Fibroblast of peridontal ligament (primary cell): ENCODE measurements around the gene ZNF547.

ENCODE experiments used
- DNase-seq: peaks from one replicate; pipeline ENCODE4 v3.0.0-alpha.2; 2010; ENCODE audit errors: extremely low read depth

The ZNF547 gene

DNA sequence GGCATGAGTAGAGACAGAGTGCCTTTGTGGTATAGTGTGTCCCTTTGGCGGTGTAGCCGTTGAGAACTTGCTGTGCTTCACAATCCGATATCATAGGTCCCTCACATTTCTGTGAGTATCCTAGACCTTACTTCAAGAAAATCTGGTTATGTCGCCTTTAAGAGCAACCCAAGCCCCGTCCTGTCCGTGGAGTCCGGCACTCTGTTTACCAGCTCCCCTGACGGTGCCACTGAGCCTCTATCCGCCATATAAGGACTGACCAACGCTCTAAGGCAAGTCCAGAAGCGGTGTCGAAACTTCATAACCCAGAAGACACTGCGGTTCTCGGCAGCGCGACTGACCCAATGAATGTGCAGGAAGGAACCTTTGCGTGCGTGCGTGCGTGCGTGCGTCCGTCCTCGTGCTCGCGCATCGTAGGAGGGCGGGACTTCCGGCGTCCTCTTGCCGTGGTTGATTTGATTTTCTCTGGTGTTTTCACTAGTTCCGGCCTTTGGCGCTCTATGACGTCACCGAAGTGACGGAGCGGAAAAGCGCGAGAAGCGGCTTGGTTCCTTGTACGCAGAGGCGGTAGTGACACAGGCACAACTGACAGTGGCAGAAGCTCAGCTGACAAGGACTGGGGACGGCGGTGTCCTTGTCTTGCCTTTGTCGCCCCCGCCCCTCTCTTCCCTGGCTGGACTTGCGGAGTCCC, at the start of gene ZNF547, which contains the start of gene TRAPPC2B:
TSS of gene ZNF547 (plus strand) at position 555 of the 691 bp plus-strand sequence. CDS start 5,005 bp downstream, outside the sequence.
TSS of gene TRAPPC2B (plus strand) at position 555 of the 691 bp plus-strand sequence. CDS start 1,283 bp downstream, outside the sequence.
- DNase-seq = peak; percentile 100

DNA sequence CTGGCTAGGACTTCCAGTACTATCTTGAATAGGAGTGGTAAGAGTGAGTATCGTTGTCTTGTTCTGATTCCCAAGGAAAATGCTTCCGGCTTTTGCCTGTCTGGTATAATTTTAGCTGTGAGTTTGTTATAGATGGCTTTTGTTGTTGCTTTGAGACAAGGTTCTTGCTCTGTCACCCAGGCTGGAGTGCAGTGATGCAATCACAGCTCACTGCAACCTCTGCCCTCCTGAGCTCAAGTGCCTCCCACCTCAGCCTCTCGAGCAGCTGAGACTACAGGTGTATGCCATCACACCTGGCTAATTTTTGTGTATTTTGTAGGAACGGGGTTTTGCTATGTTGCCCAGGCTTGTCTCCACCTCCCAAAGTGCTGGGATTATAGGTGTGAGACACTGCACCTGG, 49.2 kb upstream of the ZNF547 start:
- DNase-seq = no peak

DNA sequence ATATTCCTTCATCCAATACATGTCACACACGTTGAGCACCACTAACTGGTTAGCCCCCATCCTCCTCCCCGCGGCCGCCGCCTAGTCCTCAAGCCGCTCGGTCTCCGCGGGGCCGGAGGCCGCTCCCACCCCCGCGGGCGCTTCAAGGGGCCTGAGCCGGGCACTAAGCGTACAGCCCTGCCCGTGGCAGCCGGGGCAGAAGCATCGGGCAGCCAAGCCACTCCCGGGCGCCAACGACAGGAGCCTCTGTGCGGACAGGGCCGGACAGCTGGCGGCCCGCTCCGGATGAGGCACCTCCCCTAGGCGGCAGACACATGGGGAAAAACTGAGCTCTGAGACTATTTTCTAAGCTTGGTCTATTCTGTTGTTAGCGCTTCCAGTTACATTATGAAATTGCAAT, 45.8 kb upstream of the ZNF547 start:
- no peak for DNase-seq

GRCh38 chr19:57319869-57320179, 43.5 kb upstream of the ZNF547 start:
- no peak for DNase-seq

- DNase-seq = peak; percentile 94
Measured at GRCh38 chr19:57320180-57321084, 42.9 kb upstream of the ZNF547 start, which contains the start of gene ZNF543. Gene ZNF543 (plus strand): TSS chr19:57320472. CDS start chr19:57320854, 382 bp downstream.

- DNase-seq = no peak
Measured at GRCh38 chr19:57321116-57321515, 42.2 kb upstream of the ZNF547 start.

GRCh38 chr19:57321751-57322150, 41.6 kb upstream of the ZNF547 start:
- no peak for DNase-seq

DNA sequence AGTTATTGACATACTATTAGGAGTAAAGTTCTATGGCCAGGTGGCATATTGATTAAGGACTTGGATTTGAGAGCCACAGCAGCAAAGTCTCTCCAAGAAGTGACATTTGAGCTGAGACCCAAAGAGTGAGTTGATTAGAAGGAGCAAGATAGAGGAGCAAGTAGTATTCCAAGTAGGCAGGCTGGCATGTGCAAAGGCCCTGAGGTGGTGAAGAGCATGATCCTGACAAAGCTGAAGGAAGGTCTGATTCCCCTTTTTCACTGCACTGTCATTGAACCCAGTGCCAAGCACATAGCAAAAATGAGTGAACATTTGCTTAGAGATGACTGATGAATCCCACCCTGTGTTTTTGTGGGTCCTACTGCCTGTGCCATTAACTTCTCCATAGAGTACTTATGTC, 38.4 kb upstream of the ZNF547 start:
- no peak for DNase-seq

GRCh38 chr19:57327993-57328392, 35.4 kb upstream of the ZNF547 start:
- DNase-seq = no peak

DNA sequence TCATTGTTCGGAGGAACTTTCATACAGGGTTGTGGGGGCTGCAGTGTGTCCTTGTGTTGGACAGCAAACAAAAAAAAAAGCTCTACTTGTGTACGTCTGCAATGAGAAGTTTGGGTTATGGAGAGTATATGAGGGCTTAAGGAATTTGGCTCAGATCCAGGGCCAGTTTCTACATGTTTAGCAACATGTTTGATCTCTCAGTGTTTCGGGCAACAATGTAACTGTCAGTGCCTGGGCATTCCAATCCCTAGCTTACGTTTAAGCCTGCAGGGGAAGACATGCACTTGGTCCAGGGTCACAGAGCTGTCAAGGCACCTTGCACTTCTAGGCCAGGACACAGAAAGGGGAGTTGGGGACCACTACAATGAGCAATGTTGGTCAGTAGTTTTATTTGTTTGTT, 29.2 kb upstream of the ZNF547 start:
- DNase-seq = peak; percentile 10

GRCh38 chr19:57338877-57339276, 24.5 kb upstream of the ZNF547 start:
- peak; percentile 27 for DNase-seq

- no peak for DNase-seq
Measured at GRCh38 chr19:57342582-57342981, 20.8 kb upstream of the ZNF547 start.

GRCh38 chr19:57348136-57348535, 15.2 kb upstream of the ZNF547 start:
- peak; percentile 57 for DNase-seq

DNA sequence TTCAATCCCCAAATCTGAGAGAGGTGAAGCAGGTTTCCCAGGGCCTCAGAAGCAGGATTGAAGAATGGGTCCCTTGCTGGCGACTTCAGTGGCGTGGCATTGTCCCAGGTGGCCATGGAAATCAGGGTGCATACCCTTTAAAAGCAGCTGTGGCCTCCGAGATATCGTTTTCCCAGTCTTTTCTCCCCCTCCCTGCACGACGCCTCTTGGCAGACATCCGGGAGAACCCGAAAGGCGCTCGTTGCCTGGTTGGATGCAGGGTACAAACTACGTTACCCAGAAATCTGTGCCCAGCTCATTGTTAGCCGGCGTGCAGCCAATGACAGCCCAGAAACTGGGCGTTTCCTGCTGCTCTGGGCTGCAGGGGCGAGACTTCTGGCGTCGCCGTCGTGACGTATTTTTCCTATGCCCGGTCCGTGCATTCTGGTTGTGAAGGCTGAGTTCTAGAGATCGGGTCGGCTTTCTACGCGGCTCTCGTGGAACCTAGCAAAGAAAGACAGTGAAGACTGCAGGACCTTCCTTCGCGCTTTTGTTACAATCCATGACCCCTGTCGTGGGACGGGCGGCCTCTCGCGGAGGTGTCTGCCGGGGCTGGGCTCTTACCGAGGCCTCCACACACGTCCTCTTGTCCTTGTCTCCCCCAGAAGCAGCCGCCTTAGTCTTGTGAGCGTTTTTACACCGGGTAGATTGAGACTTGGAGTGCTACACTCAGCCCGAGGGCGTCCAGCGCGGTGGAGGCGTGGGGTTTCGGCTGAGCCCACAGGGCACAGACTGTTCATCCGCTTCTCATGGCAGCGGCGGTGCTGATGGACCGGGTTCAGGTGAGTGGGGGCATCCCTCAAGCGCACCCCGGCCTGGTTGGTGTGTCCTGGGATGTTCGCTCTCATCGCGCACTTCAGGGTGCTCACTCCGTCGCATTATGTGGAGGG, 12.2 kb upstream of the ZNF547 start, which contains the start of gene ZNF304:
TSS of gene ZNF304 (plus strand) at position 395 of the 929 bp plus-strand sequence. CDS start at position 789, 394 bp downstream.
- peak; percentile 95 for DNase-seq

- peak; percentile 12 for DNase-seq
Measured at GRCh38 chr19:57351867-57352266, 11.5 kb upstream of the ZNF547 start.

DNA sequence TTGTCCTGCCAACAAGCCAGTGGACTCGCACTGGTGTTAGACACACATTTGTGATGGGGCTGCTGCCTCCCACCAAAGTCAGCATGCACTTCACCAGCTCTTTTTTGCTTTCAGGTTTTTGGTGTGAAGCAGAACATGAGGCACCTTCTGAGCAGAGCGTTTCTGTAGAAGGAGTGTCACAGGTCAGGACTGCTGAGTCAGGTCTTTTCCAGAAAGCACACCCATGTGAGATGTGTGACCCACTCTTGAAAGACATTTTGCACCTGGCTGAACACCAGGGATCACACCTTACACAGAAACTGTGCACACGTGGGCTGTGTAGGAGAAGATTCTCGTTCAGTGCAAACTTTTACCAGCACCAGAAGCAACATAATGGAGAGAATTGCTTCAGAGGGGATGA, 7.4 kb upstream of the ZNF547 start:
- DNase-seq = no peak

GRCh38 chr19:57357406-57357805, 5.9 kb upstream of the ZNF547 start:
- no peak for DNase-seq

DNA sequence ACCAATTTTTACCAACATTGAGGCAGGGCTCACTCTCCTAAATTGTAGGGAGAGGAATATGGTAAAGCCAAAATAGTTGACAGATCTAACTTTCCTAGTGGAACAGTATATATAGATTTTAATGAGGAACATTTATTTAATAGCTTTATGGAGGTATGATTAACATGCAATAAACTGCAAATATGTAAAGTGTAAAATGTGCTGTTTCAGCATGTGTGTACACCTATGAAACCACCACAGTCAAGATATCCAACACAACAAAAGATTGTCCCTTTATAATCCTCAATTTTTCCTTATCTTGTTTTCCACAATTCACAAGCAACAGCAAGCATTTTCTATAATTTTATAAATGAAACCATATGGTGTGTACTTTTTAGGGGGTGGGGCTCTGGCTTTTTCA, 4.1 kb upstream of the ZNF547 start:
- DNase-seq = no peak

DNA sequence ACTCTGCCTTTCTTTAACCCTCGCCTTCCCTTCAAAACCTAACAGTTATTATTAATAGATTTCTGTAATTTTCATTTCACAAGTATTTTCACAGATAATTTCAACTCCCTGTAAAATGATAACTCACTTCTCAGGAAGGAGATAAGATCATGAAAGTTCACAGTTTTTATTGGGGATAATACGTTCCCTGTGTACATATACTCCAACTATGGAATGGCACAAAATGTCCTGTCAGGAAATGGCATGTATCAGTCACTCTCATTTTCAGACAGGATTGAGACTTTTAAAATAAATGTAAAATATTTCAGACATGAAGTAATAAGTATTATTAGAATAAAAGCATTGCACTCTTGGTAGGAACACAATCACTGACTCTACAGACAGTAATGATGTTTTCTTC, 932 bp upstream of the ZNF547 start:
- no peak for DNase-seq

DNA sequence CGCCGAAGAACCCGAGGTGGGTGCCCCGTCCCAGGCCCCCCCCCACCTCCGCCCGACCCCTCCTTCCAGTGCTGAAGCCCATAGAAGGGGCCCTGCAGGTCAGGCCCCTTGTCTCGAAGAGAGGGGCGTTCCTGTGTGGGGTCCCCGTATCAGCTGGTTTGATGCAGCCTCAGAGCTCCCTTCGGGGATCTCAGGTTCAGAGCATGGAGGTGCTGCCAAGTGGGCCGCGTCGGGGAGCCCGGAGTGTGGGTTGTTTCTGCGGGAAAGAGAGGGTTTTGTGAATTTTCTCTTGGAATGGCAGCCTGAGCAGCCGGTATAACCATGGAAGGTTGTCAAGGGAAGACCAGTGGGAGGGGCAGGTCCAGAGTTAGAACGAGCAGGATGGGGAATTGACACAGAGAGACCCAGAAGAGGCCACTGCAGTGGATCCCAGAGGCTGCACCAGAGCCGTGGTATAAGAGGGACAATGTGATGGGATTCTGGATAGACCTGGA, 384 bp downstream of the ZNF547 start:
- DNase-seq = peak; percentile 30

GRCh38 chr19:57366776-57367175, 3.4 kb downstream of the ZNF547 start:
- no peak for DNase-seq
